GM19351 (cell line): ENCODE measurements around the gene RNF213.
"Not testable (repeated sequence)": the region's sequence is repeated elsewhere in the genome, so short reads cannot be mapped to it uniquely, and the experiment has no call there.

ENCODE experiments used
- ATAC-seq: cut with Tn5 transposase; IDR thresholded peaks from one replicate; pipeline ENCODE4 v1.9.1; 2021; ENCODE audit warnings: mild to moderate bottlenecking, moderate library complexity; ENCODE audit not compliant: unreplicated experiment

RNF213 gene

DNA sequence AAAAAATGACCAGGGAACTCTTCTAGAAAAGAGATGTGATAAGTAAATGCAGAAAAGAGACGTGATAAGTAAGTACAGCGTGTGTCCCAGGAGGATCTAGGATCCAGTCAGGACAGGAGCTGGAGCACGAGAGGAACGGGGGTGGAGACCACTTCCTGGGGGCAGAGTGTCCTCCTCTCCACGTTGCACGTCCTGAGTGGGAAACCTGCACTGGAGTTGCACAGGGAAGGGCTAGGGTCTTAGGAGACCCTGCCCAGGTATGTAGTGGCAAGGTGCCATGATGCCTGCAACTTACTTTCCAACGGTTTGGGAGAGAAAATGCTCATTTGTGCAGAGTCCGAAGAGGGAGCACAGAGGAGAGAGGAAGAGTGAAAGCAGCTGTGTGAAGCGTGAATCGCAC is 55.8 kb downstream of the RNF213 start:
- ATAC-seq, result no peak

DNA sequence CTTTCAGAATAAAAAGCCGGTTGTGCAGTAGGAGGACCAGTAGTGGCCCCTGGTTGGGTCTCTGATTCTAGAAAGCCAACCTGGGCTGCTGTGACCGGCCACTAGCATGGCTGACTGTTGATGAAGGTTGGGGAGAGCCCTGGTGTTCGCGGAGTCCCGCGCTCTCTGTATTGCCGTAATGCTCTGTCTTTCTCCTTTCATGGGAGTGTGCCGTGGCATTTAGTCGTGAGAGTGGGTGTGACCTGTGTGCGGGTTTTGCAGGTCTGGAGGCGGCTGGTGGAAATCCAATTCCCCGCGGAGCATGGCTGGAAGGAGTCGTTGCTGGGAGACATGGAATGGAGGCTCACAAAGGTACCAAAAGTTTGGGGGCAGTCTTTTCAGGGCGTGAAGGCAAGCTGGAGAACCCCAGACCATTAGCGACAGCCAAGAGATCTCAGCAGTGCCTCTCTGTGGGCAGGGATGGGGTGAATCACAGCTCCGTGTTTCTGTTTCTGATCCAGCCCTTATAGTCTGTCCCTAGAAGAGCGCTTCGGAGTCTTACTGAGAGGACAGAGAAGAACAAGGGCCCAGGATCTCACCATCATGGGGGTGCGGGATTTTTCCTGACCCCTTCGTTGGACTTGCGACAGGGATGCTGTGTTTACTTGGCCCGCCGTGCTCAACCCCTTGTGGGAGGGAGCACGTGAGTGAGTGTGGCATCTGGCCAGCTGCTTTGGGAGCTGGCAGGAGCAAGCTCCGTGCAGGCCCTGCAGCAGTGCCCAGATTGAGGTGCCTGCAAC is 56.5 kb downstream of the RNF213 start:
- no peak for ATAC-seq

DNA sequence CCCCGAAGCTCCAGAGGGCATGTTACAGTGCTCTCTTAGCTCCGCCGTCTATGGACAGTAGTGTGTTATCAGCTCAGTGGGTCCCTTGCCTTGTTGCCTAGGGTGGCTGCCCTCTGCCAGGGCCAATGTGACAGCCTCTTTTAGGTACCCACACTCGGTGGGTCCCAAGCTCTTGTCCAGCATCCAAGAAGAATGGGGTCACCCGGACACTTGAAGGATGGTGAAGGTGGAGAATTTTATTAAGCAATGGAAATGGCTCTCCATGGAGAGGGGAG is 57.0 kb downstream of the RNF213 start:
- no peak for ATAC-seq

DNA sequence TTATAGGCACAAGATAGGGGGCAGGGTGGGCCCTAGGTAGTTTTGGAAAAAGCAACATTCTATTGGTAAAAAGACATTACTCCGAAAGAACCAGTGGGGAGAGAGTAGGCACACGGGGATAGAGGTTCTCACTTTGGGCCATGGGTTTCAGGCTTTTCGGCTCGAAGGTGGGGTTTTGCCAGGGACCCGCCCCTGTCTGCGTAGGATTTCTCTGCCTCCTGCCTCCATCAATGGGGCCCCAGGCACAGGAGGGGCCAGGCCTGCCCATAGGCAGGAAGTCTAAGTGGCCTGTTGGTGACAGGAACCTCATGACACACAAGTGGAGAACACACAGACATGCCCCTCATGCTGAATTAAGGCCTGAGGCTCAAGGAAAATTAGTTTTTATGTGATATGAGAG is 57.5 kb downstream of the RNF213 start:
- no peak for ATAC-seq

DNA sequence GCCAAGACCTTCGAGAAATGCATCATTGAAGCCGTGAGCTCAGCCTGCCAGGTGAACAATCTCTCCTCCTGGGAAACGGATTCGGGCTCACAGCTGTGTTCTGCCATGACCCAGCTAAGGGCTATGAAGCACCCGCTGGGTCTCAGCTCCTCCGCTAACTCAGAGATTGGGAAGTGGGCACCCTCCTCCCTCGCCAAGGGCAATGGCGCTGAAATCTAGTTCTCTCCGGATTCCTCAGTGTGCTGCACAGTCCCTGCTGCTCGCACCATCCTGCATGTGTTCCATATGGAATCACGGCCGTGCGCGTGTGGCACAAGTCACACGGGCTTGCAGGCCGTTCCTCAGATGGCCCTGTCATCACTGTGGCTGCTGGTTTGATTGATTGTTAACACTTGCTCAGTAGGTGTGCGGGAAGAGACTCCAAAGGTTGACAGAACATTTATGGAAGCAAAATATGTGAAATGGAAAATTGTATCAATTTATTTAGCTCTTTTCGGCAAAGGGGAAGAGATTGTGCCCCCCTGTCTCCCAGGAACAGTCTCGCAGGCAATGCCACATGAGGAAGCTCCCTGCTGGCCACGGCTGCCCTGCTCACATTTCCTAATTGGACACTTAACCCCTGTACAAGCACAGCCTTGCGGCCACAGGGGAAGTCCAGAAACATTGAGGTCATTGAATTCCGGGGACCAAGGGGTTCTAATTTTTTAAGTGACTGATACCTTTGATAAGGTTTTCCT is 58.8 kb downstream of the RNF213 start:
- ATAC-seq, result no peak

DNA sequence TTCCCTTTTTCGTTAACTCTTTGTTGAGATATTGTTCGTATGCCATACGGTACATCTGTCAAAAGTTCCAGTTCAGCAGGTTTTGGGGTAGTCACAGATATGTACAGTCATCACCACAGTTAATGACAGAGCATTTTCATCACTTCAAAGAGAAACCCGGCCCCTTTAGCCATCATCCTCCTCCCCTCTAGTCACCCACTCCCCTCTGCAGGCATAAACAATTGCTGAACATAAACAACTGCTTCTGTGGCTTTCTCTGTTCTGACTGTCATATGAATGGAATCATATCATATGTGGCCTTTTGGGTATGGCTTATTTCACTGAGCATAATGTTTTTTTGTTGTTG is 59.3 kb downstream of the RNF213 start:
- ATAC-seq, result no peak

DNA sequence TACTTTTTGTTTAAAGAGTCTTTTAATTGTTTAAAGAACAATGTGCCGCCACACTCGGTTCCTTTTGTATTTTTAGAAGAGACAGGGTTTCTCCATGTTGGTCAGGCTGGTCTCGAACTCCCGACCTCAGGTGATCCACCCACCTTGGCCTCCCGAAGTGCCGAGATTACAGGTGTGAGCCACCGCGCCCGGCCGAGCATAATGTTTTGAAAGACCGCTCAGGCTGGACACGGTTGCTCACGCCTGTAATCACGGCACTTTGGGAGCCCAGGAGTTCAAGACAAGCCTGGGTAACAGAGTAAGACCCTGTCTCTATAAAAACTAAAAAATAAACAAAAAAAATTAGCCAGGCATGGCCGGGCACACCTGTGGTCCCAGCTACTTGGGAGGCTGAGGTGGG is 59.8 kb downstream of the RNF213 start:
- no peak for ATAC-seq

DNA sequence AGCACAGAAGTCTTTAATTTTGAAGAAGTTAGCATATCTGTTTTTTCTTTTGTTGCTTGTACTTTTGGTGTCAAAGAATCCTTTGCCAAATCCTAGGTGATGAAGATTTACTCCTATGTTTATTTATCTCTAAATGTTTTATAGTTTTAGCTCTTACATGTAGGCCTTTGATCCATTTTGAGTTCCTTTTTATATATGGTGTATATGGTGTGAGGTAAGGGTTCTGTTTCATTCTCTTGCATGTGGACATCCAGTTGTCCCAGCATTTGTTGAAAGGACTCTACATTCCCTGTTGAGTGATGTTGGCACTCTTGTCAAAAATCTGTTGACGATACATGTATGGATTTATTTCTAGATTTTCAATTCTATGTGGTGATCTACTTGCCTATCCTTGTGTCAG is 62.2 kb downstream of the RNF213 start:
- no peak for ATAC-seq

DNA sequence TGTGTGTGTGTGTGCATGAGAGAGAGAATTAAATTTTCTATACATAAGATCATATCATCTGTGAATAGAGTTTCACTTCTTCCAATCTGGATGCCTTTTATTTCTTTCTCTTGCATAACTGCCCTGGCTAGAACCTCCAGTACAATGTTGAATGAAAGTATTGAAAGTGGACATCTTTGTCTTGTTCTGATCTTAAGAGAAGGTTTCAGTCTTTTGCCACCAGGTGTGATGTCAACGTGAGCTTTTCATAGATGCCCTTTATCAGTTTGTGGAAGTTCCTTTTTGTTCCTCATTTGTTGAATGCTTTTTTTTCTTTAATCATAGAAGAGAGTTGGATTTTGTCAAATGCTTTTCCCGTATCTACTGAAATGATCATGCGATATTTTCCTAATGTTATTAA is 63.3 kb downstream of the RNF213 start:
- ATAC-seq, result no peak

DNA sequence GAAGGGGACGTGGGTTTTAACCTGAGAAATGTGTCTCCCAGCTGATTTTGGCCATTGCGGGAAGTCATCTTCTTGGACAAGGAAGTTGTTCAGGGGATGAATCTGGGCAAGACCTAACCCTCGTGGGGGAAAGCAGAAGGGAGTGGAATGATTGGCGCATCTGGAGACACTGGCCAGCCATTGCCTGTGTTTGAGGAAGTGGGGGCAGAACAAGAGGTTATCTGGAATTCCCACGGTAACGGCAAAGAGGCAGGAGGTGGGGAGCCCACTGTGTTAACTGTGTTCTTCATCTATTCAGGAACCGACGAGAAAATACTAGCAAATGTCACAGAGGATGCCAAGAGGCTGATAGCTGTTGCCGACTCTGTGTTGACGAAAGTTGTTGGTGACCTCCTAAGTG is 66.9 kb downstream of the RNF213 start:
- ATAC-seq, result no peak

DNA sequence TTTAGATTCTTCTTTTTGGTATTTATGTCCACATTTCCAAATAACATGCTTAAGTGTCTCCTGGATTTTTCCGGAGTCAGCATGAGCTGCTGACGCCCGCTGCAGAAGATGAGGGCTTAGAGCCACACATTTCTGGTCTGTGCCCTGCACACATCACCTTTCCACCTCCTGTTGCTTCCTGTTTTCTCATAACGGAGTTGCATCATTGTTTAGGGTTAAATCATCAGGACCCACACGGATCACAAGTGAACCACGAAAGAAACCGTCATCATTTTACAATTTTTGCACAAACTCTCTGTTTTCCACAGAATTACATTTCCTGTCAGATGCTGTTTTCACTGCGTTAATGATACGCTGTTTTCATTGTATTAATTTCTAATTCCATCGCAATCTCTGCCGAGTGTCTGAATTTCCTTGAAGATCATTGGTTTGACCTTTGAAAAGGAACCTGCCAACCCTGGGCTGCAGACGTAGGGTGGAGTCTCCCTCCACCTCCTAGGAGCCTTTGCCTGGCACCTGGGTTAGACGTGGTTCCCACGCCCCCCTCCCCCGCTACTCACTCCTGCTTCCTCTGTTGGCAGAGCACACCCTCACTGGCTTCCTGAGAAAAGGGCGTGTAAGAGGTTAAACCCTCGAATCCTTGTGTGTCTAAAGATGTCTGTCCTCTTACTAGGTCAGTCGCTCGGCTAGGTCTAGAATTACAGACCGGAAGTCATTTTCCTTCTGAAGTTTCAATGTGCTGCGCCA is 68.2 kb downstream of the RNF213 start:
- no peak for ATAC-seq

DNA sequence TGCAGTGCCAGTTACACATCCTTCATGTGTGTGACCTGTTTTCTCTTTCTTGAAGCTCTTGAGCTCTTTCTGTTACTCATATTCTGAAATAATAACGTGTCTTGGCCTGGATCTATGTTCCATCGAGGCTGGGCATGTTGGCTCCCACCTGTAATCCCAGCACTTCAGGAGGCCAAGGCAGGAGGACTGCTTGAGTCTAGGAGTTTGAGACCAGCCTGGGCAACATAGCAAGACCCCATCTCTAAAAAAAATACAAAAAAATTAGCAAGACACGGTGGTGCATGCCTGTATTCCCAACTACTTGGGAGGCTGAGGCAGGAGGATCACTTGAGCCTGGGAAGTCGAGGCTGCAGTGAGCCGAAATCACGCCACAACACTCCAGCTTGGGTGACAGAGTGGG is 68.8 kb downstream of the RNF213 start:
- ATAC-seq, result not testable (repeated sequence)

DNA sequence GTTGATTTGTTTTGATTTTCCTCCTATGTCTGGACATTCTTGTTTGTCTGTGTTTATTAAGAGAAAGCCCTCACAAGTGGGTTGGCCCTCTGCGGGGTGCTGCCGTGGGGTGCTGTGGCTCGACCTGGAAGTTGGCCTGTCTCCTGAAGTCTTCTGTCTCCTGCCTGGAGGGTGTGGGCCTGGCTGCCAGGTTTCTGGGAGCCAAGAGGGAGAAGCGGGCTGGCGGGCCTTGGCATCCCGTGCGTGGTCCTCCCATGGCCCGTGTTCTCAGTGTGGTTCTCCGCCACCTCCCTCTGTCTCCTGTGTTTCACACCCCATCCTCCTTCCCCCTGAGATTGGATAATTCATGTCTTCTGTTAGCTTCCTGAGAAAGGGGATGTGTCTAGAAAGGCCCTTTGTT is 69.6 kb downstream of the RNF213 start:
- no peak for ATAC-seq

DNA sequence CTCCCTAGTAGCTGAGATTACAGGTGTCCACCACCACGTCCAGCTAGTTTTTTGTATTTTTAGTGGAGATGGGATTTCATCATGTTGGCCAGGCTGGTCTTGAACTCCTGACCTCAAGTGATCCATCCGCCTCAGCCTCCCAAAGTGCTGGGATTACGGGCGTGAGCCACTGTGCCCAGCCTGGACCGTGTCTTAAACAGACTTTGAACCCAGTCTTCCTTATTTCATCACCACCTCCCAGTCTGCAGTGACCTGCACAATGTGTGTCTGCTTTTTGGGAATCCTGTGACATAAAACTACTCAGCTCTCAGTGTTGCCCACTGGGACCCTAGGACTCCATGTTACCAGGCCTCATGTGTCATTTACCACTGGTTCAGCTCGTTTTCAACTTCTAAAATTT is 70.3 kb downstream of the RNF213 start:
- not testable (repeated sequence) for ATAC-seq

DNA sequence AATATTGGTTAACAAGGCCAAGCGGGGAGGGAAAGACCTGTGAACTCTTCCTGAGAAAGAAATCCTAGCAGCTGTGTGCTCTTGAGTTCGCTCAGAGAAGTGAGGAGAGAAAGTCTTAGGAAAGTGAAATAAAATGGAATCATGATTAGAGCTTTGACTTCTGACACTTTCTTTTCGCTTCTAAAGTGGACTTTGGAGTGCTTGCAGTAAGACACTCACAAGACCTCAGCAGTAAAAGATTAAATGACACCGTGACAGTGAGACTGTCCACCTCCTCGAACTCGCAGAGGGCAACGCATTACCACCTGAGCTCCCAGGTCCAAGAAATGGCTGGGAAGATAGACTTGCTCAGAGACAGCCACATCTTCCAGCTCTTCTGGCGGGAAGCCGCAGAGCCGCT is 71.2 kb downstream of the RNF213 start:
- no peak for ATAC-seq

DNA sequence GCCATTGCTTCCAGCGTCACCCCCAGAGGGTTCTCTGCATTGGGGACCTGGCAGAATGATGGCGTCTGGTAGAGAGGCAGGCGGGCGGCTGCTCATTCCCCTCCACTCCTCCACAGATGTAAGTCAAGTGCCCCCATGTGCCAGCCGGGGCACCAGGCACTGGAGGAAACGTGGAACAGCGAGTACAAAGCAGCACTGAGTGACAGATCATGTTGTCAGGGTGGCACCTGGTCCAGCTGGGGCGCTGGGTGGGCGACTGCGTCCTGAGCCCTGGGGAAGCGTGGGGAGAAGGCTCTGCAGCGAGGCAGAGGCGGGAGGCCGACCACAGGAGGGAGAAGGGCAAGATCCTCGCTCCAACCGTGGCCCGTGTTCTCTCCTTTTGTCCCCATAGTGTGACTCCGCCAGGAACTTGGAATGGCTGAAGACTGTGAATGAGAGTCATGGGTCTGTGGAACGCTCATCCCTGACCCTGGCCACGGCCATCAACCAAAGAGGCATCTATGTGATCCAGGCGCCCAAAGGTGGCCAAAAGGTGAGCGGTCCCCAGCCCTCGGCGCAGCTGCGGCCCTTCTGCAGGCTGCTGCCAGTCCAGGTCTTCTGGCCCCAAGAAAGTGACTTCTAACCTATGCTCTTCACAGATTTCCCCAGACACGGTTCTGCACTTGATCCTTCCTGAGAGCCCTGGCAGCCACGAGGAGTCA is 76.7 kb downstream of the RNF213 start:
- ATAC-seq, result no peak

DNA sequence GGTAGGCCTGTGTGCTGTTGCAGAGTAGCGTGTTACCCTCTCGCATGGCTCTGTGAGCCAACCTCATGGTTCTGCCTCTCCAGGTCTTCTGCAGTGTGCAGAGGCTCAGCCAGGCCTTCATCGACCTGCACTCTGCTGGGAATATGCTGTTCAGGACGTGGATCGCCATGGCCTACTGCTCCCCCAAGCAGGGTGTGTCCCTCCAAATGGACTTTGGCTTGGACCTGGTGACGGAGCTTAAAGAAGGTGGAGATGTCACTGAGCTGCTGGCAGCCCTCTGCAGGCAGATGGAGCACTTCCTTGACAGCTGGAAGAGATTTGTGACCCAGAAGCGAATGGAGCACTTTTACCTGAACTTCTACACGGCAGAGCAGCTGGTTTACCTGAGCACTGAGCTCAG is 78.5 kb downstream of the RNF213 start:
- ATAC-seq, result no peak

DNA sequence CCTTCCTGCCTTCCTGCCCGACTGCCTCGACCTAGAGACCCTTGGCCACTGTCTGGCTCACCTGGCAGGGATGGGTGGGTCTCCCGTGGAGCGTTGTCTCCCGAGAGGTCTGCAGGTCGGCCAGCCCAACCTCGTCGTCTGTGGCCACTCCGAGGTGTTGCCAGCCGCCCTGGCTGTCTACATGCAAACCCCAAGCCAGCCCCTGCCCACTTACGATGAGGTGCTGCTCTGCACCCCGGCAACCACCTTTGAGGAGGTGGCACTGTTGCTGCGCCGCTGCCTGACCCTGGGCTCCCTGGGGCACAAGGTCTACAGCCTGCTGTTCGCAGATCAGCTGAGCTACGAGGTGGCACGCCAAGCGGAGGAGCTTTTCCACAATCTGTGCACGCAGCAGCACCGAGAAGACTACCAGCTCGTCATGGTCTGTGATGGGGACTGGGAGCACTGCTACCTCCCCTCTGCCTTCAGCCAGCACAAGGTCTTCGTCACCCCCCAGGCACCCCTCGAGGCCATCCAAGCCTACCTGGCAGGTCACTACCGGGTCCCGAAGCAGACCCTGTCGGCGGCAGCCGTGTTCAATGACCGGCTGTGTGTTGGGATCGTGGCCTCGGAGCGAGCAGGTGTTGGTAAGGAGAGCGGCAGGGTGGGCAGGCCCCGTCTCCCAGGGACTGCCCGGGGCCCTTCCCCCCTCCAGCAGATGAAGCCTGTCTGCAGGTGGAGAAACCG is 79.2 kb downstream of the RNF213 start:
- ATAC-seq, result no peak

DNA sequence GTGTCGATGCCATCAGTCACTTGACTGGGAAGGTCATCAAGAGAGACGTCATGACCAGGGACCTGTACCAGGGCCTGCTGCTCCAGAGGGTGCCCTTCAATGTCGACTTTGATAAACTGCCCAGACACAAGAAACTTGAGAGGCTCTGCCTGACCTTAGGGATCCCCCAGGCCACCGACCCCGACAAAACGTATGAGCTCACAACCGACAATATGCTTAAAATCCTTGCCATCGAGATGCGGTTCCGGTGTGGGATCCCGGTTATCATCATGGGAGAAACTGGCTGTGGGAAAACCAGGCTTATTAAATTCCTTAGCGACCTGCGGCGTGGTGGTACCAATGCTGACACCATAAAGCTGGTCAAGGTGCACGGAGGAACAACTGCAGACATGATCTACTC is 84.7 kb downstream of the RNF213 start:
- ATAC-seq, result no peak

DNA sequence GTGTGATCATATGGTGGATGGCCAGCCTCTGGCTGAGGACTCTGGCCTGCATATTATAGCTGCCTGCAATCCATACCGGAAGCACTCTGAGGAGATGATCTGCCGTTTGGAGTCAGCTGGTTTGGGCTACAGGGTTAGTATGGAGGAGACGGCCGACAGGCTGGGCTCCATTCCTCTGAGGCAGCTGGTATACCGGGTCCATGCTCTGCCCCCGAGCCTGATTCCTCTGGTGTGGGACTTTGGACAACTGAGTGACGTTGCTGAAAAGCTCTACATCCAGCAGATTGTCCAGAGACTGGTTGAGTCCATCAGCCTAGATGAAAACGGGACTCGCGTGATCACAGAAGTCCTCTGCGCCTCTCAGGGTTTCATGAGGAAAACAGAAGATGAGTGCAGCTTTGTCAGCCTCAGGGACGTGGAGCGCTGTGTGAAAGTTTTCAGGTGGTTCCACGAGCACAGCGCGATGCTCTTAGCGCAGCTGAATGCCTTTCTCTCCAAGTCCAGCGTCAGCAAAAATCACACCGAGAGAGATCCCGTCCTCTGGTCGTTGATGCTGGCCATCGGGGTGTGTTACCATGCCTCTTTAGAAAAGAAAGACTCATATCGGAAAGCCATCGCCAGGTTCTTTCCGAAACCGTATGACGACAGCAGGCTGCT is 85.3 kb downstream of the RNF213 start:
- ATAC-seq, result no peak
